Measurements from ENCODE around the gene MACROD2. TPM values are rescaled to one million over a fixed set of nuclear protein-coding genes. Genes with fewer than 3 reads are reported as not detected.

Gene MACROD2
- polyA plus RNA-seq, 1 donor from 2014 or later: 23.2 TPM

DNA sequence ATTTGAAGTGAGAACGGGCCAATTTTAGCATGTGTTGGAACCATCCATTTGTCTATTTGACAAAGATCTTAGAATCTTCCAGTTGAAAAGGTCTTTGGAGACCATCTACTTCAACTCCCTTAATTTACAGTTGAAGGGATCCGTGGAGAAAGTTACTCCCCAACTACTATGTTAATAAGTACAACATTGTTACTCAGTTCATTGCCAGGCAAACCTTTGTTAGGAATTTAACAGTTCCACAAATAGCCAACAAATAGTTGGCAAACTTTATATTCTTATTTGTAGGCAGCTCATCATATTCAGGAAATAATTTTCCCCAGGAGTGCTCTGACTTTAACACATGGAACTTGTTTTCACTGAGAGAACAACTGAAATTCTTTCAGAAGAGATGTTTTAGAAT, 423.1 kb downstream of the MACROD2 start:
- Histone ChIP-seq H3K9ac (ENCODE audit: low read length) (no peak overlapping the region), H3K4me2 (ENCODE audit: low read length) (no peak overlapping the region), H3K9me3 (ENCODE audit: low read length) (no peaks in the 10 kb centered on the region), H3K36me3 (ENCODE audit: insufficient read depth, low read length) (no peaks in the 10 kb centered on the region), H4K20me1 (ENCODE audit: insufficient read depth) (no peaks in the 10 kb centered on the region), H3K4me3 (ENCODE audit: low read length) (no peak overlapping the region), H3F3A (ENCODE audit: insufficient read depth, low read length, poor library complexity, severe bottlenecking) (no peaks in the 10 kb centered on the region), H3K9me2 (ENCODE audit: insufficient read depth, low read length) (no peaks in the 10 kb centered on the region), H3K79me2 (replicated peaks; ENCODE audit: insufficient read depth, low read length) (no peaks in the 10 kb centered on the region), H3K27me3 (ENCODE audit: insufficient read depth, low read depth, low read length) (no peaks in the 10 kb centered on the region), H2AFZ (ENCODE audit: low read depth, low read length) (no peak overlapping the region), H3K27ac (ENCODE audit: low read length) (no peak overlapping the region)
- TF ChIP-seq POLR2AphosphoS5 (IDR thresholded peaks at IDR 0.05) (no peak), MXI1 (conservative IDR thresholded peaks at IDR 0.05; ENCODE audit: poor library complexity, severe bottlenecking) (no peak), CTCF (IDR thresholded peaks at IDR 0.05; ENCODE audit: poor library complexity, severe bottlenecking) (no peak), EP300 (conservative IDR thresholded peaks at IDR 0.05; ENCODE audit: poor library complexity, severe bottlenecking) (no peak), TAF1 (IDR thresholded peaks at IDR 0.05; ENCODE audit: low read depth) (no peak), SMC3 (conservative IDR thresholded peaks at IDR 0.05; ENCODE audit: poor library complexity) (no peak), RAD21 (conservative IDR thresholded peaks at IDR 0.05) (no peak), REST (IDR thresholded peaks at IDR 0.05; ENCODE audit: borderline replicate concordance) (no peak), EZH2 (IDR thresholded peaks at IDR 0.05; ENCODE audit: borderline replicate concordance, insufficient read depth, low read length, poor library complexity, severe bottlenecking) (no peak)

- TF ChIP-seq REST (IDR thresholded peaks at IDR 0.05; ENCODE audit: borderline replicate concordance) (no peak), EZH2 (IDR thresholded peaks at IDR 0.05; ENCODE audit: borderline replicate concordance, insufficient read depth, low read length, poor library complexity, severe bottlenecking) (no peak), RAD21 (conservative IDR thresholded peaks at IDR 0.05) (no peak), TAF1 (IDR thresholded peaks at IDR 0.05; ENCODE audit: low read depth) (no peak), CTCF (IDR thresholded peaks at IDR 0.05; ENCODE audit: poor library complexity, severe bottlenecking) (no peak), SMC3 (conservative IDR thresholded peaks at IDR 0.05; ENCODE audit: poor library complexity) (no peak), MXI1 (conservative IDR thresholded peaks at IDR 0.05; ENCODE audit: poor library complexity, severe bottlenecking) (no peak), EP300 (conservative IDR thresholded peaks at IDR 0.05; ENCODE audit: poor library complexity, severe bottlenecking) (no peak), POLR2AphosphoS5 (IDR thresholded peaks at IDR 0.05) (no peak)
- no peak overlapping the region for H2AFZ ChIP-seq (ENCODE audit: low read depth, low read length)
- no peak overlapping the region for H3K9ac ChIP-seq (ENCODE audit: low read length)
- H3K9me3 ChIP-seq (ENCODE audit: low read length): no peaks in the 10 kb centered on the region
- H3K9me2 ChIP-seq (ENCODE audit: insufficient read depth, low read length): no peaks in the 10 kb centered on the region
- H4K20me1 ChIP-seq (ENCODE audit: insufficient read depth): no peaks in the 10 kb centered on the region
- no peak overlapping the region for H3K4me3 ChIP-seq (ENCODE audit: low read length)
- no peaks in the 10 kb centered on the region for H3K36me3 ChIP-seq (ENCODE audit: insufficient read depth, low read length)
- no peaks in the 10 kb centered on the region for H3F3A ChIP-seq (ENCODE audit: insufficient read depth, low read length, poor library complexity, severe bottlenecking)
- H3K27me3 ChIP-seq (ENCODE audit: insufficient read depth, low read depth, low read length): no peaks in the 10 kb centered on the region
- no peak overlapping the region for H3K4me2 ChIP-seq (ENCODE audit: low read length)
- no peaks in the 10 kb centered on the region for H3K79me2 ChIP-seq (replicated peaks; ENCODE audit: insufficient read depth, low read length)
- H3K27ac ChIP-seq (ENCODE audit: low read length): no peak overlapping the region
These were observed 427.6 kb downstream of the MACROD2 start for GRCh38 chr20:14422892-14423291.
